Hepatocyte (in vitro differentiated cells): ENCODE results near the gene AVPR2.

ENCODE experiments used
- CTCF ChIP-seq: fragments of 200-600 bp; sonication (generic); IDR thresholded peaks from 2 replicates; pipeline ENCODE4 v1.5.1; 2016; ENCODE audit warnings: antibody characterized with exemption, mild to moderate bottlenecking; ENCODE audit not compliant: poor library complexity
- EZH2phosphoT487 ChIP-seq: fragments of 200-600 bp; sonication (generic); IDR thresholded peaks from one replicate; pipeline ENCODE4 v1.6.1; 2018; ENCODE audit warnings: antibody characterized with exemption, mild to moderate bottlenecking, low read depth, moderate library complexity; ENCODE audit not compliant: unreplicated experiment, severe bottlenecking

- TF ChIP-seq CTCF = no peak
- TF ChIP-seq EZH2phosphoT487 = no peak
Observed at GRCh38 chrX:153938226-153938786, 33.8 kb downstream of the AVPR2 start.
